Tibial nerve (tissue), 4 donors: Measurements from ENCODE around the gene RIC1.
"Not testable (repeated sequence)": the region's sequence is repeated elsewhere in the genome, so short reads cannot be mapped to it uniquely, and the experiment has no call there.

Source experiments
- CTCF ChIP-seq, 5 experiments: fragments of 200-600 bp in 3 of 5; fragments of 450-650 bp in 2 of 5; sonication (generic) in 3 of 5; IDR thresholded peaks; one replicate each; pipeline ENCODE4 v1.5.1; 2016 to 2019; ENCODE audit warnings: antibody characterized with exemption in 5 of 5, mild to moderate bottlenecking in 3 of 5, moderate library complexity in 2 of 5
- EP300 ChIP-seq, 2 donors: sonication (generic); formaldehyde crosslinking; IDR thresholded peaks; one replicate each; pipeline ENCODE4 v1.6.1; 2017; ENCODE audit warnings: antibody characterized with exemption in 2 of 2, mild to moderate bottlenecking in 1 of 2
- POLR2A ChIP-seq, 2 donors: fragments of 450-650 bp; IDR thresholded peaks; one replicate each; pipeline ENCODE4 v1.6.1; 2017; ENCODE audit warnings: antibody characterized with exemption in 2 of 2, mild to moderate bottlenecking in 2 of 2, moderate library complexity in 2 of 2

GRCh38 chr9:5683591-5683990, 54.7 kb downstream of the RIC1 start:
- TF ChIP-seq EP300, CTCF, POLR2A (IDR thresholded peaks at IDR 0.05): not testable (repeated sequence)
